Measurements from ENCODE around the gene SON. TPM values are rescaled to one million over a fixed set of nuclear protein-coding genes. Genes with fewer than 3 reads are reported as not detected.

The SON gene
- total RNA-seq, 2 experiments from 2014 or later: 269 to 273 TPM

Other genes with a start within 250 kb of the SON start
- 10 to 100 TPM; 20.6 to 24.3 TPM for gene IFNAR1, start 218.1 kb upstream of the SON start, total RNA-seq
- 10 to 100 TPM; 16.3 to 17.5 TPM for gene IFNGR2, start 139.6 kb upstream of the SON start, total RNA-seq
- gene TMEM50B, start 63.1 kb upstream of the SON start, total RNA-seq: 10 to 100 TPM; 17.8 to 18.2 TPM
- gene DNAJC28, start 51.3 kb upstream of the SON start, total RNA-seq: under 1 TPM; 0.17 TPM
- gene GART, start 921 bp upstream of the SON start, total RNA-seq: 100 to 1,000 TPM; 234 to 237 TPM
- 10 to 100 TPM; 35.6 to 42.4 TPM for gene DONSON, start 45.6 kb downstream of the SON start, total RNA-seq
- gene CRYZL1, start 98.7 kb downstream of the SON start, total RNA-seq: 10 to 100 TPM; 30.3 to 32.7 TPM
- gene ITSN1, start 99.5 kb downstream of the SON start, total RNA-seq: 1 to 10 TPM; 2.2 to 2.6 TPM

All from activated naive CD4-positive, alpha-beta T cell treated with anti-CD3 and anti-CD28 coated beads for 36 hours (primary cell).